NT2/D1 (cell line): ENCODE measurements around the gene ADGRL3.

Source experiments
- SUZ12 ChIP-seq: IDR thresholded peaks from 2 replicates; pipeline ENCODE4 v1.6.1; 2011; ENCODE audit not compliant: insufficient read length, insufficient read depth; ENCODE audit errors: extremely low read depth
- YY1 ChIP-seq: IDR thresholded peaks from 2 replicates; pipeline ENCODE4 v1.6.1; 2011; ENCODE audit not compliant: insufficient read length, insufficient read depth
- ZNF274 ChIP-seq: IDR thresholded peaks from 2 replicates; pipeline ENCODE4 v1.6.1; 2011; ENCODE audit warnings: mild to moderate bottlenecking, low read depth, low read length

DNA sequence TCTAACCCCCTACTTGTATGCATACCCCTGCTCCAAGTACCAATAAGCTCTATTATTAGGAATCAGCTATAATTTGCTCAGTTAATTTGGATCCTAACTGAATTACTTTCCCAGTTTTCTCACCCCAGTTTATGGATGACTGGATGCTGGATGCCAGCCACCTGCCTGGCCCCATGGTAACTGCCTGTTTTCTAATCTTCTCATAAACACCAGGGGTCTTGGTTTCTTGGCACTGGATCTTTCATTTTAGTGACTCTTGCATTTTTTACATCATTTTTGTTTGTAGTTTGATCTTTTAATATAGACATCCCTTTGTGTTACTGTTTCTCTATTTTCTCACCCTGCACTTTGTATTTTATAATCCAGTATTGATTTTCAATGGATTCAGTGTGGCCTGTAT, 246.8 kb downstream of the ADGRL3 start:
- TF ChIP-seq SUZ12: no peak
- TF ChIP-seq ZNF274: no peak
- no peak for TF ChIP-seq YY1
